K562 (cell line): Measurements from ENCODE around the gene CHST12. TPM values are rescaled to one million over a fixed set of nuclear protein-coding genes. Genes with fewer than 3 reads are reported as not detected.

Source experiments
- CREBBP ChIP-seq: IDR thresholded peaks from one replicate; pipeline ENCODE4 v1.6.1; 2012; ENCODE audit warnings: low read depth, mild to moderate bottlenecking, control low read depth, inconsistent platforms, low read length
- CTCFL ChIP-seq: IDR thresholded peaks from 2 replicates; pipeline ENCODE4 v1.6.1; 2011; ENCODE audit warnings: borderline replicate concordance, low read depth, mild to moderate bottlenecking, moderate library complexity, low read length; ENCODE audit not compliant: insufficient read depth, poor library complexity, severe bottlenecking
- HLTF ChIP-seq: fragments of 450-650 bp; IDR thresholded peaks from 2 replicates; pipeline ENCODE4 v1.6.1; 2016
- ZNF785 ChIP-seq: fragments of 250-450 bp; sonication (Bioruptor Pico); IDR thresholded peaks from 2 replicates; pipeline ENCODE4 v1.4.0; 2020; ENCODE audit warnings: mild to moderate bottlenecking
- polyA plus RNA-seq, 8 experiments: library from polyadenylated mRNA; depleted of rRNA in 4 of 8; stranded (reverse) in 5 of 8; unstranded in 3 of 8; fragments of >200 nt; fragmentation: Nextera tagmentation in 2 of 8; fragmentation: Illumina TruSeq in 1 of 8; extraction: Ambion mirVana in 2 of 8; extraction: Trizol in 1 of 8; gene quantifications; 2 replicates each; pipeline versions ENCODE4 v1.2.1 to v1.2.3, GENCODE V29; 2011 to 2014; ENCODE audit warnings: inconsistent platforms in 1 of 8, missing spikeins in 1 of 8
- total RNA-seq, 7 experiments: library from RNA; depleted of rRNA in 6 of 7; stranded (reverse); fragments of >200 nt in 6 of 7; fragmentation: Illumina TruSeq in 2 of 7; extraction: Trizol in 2 of 7; gene quantifications; 2 replicates each; pipeline versions ENCODE4 v1.2.1 to v1.2.3, GENCODE V29; 2011 to 2021; ENCODE audit warnings: low replicate concordance in 1 of 7
- TF ChIP-seq, protein P1 (sequence below): sonication (generic); formaldehyde crosslinking; IDR thresholded peaks from 2 replicates; pipeline ENCODE4 v1.8.0; 2023; ENCODE audit warnings: mild to moderate bottlenecking, missing genetic modification reagents
- TF ChIP-seq, protein P2 (sequence below): sonication (generic); formaldehyde crosslinking; IDR thresholded peaks from 2 replicates; pipeline ENCODE4 v1.8.1; 2023; ENCODE audit warnings: mild to moderate bottlenecking, missing genetic modification reagents
- TF ChIP-seq, protein P3 (sequence below): sonication (generic); formaldehyde crosslinking; IDR thresholded peaks from 2 replicates; pipeline ENCODE4 v1.5.0; 2020; ENCODE audit warnings: missing genetic modification reagents

Gene CHST12
- total and polyA plus RNA-seq, 9 of the 15 experiments (the other 6 are each of a cell fraction or from before 2014, with no cell fraction given): 0.18 to 19.8 (median 3.6) TPM

DNA sequence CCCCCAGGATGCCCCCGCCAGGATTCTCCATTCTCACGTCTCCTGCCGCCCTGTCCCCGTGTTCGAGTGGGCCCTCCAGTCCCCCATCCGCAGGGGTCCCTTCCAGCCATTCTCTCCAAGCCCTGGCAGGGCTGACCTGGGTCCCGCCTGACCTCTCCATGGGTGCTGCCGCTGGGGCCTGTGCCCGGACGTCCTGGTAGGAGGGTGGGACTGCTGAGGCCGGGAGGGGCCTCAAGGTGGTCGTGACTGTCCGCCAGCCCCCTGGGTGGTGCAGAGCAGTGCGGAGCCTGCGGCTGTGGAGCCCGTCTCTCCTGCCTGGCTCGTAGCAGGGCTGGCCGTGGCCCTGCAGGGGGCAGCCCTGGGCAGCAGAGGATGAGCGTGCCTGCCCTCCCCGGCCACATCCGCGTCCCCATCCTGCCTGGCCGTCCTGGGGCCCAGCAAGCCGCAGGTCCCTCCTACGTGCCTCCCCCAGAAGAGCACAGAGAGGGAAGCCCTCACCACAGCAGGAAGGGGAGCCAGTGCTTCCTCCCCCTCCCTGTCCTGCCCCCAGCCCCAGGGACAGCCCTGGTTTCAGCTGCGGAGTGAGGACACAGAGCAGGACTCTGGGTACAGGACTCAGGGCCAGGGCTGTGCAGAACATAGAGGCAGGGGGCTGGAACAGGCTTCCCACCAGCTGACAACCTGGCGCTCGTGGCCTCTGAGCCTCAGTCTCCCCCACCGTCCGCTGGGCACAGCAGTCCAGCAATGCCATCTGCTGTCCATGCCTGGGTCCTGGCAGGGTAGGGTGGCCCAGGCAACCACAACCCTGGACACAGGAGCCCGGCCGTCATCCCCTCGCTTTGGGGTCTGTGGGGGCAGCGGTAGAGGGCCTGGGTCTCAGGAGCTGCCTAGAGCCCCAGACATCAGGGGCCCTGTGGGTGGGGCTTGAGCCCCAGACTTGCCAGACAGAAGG, 74.3 kb downstream of the CHST12 start (continued):
- peak; percentile 65 for TF ChIP-seq CTCFL
- TF ChIP-seq, protein P1, sequence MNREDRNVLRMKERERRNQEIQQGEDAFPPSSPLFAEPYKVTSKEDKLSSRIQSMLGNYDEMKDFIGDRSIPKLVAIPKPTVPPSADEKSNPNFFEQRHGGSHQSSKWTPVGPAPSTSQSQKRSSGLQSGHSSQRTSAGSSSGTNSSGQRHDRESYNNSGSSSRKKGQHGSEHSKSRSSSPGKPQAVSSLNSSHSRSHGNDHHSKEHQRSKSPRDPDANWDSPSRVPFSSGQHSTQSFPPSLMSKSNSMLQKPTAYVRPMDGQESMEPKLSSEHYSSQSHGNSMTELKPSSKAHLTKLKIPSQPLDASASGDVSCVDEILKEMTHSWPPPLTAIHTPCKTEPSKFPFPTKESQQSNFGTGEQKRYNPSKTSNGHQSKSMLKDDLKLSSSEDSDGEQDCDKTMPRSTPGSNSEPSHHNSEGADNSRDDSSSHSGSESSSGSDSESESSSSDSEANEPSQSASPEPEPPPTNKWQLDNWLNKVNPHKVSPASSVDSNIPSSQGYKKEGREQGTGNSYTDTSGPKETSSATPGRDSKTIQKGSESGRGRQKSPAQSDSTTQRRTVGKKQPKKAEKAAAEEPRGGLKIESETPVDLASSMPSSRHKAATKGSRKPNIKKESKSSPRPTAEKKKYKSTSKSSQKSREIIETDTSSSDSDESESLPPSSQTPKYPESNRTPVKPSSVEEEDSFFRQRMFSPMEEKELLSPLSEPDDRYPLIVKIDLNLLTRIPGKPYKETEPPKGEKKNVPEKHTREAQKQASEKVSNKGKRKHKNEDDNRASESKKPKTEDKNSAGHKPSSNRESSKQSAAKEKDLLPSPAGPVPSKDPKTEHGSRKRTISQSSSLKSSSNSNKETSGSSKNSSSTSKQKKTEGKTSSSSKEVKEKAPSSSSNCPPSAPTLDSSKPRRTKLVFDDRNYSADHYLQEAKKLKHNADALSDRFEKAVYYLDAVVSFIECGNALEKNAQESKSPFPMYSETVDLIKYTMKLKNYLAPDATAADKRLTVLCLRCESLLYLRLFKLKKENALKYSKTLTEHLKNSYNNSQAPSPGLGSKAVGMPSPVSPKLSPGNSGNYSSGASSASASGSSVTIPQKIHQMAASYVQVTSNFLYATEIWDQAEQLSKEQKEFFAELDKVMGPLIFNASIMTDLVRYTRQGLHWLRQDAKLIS (CRISPR knock-in tag): no peak
- TF ChIP-seq, protein P2, sequence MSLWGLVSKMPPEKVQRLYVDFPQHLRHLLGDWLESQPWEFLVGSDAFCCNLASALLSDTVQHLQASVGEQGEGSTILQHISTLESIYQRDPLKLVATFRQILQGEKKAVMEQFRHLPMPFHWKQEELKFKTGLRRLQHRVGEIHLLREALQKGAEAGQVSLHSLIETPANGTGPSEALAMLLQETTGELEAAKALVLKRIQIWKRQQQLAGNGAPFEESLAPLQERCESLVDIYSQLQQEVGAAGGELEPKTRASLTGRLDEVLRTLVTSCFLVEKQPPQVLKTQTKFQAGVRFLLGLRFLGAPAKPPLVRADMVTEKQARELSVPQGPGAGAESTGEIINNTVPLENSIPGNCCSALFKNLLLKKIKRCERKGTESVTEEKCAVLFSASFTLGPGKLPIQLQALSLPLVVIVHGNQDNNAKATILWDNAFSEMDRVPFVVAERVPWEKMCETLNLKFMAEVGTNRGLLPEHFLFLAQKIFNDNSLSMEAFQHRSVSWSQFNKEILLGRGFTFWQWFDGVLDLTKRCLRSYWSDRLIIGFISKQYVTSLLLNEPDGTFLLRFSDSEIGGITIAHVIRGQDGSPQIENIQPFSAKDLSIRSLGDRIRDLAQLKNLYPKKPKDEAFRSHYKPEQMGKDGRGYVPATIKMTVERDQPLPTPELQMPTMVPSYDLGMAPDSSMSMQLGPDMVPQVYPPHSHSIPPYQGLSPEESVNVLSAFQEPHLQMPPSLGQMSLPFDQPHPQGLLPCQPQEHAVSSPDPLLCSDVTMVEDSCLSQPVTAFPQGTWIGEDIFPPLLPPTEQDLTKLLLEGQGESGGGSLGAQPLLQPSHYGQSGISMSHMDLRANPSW: no peak
- no peak for TF ChIP-seq CREBBP
- TF ChIP-seq HLTF: no peak
- TF ChIP-seq ZNF785 (CRISPR knock-in tag): no peak
- TF ChIP-seq, protein P3, sequence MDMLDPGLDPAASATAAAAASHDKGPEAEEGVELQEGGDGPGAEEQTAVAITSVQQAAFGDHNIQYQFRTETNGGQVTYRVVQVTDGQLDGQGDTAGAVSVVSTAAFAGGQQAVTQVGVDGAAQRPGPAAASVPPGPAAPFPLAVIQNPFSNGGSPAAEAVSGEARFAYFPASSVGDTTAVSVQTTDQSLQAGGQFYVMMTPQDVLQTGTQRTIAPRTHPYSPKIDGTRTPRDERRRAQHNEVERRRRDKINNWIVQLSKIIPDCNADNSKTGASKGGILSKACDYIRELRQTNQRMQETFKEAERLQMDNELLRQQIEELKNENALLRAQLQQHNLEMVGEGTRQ (CRISPR knock-in tag): no peak
